DMS53 treated with DMSO at 0.1 percent for 48 hours (cell line): ENCODE results near the gene TNFAIP8.

Experiments
- DNase-seq: peaks from one replicate; lab custom pipeline; 2025; ENCODE audit not compliant: unreplicated experiment; lab: John Stamatoyannopoulos, UW

The TNFAIP8 gene

DNA sequence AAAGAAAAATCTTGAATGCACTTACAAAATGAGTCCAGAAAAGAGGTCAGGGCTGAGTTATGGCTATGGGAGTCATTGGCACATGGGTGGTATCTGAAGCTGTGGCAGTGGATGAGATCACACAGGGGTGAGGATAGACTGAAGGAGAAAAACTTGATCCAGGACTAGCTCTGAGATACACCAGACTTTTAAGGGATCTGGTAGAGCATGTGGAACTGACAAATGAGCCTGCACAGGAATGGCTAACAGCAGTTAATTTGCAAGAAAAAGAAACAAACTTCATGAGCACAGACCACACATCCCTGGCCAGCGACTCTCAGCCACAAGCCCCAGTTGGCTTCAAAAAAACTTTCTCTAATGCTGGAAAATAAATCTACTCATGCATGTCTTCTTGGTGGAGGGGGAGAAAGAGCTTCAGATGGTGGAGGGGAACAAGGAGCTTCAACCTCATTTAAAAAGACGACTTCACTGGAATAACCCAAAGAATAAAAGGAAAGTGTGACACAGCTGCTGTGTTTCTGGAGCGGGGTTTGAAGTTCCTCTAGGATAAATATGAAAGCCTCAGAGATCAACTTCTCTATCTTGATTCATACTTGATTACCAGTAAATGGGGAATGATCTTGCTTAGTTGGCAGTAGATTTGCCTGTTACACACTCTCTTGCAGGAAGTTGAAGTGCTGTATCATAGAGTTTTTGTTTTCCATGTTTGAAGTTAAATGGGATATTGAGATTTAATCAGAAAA, 33.6 kb downstream of the TNFAIP8 start:
- DNase-seq: no peak

DNA sequence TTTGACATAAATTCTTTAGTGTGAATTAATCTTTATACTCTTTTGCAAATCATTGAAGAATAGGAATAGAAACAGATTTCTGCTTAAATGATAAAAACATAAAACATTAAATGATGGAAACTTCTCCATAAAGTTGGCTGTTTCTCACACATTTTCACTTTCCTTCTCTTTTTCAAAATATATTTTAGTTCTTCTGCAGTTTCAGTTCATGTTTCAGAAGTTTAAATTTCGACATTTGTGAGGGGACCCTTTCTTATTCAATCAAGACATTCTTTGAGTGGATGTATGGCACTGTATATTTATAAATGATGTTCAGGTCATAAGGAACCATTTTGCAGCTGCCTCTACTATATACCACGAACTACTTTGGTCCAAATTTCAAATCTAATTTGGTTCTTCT, 34.6 kb downstream of the TNFAIP8 start:
- DNase-seq: no peak

DNA sequence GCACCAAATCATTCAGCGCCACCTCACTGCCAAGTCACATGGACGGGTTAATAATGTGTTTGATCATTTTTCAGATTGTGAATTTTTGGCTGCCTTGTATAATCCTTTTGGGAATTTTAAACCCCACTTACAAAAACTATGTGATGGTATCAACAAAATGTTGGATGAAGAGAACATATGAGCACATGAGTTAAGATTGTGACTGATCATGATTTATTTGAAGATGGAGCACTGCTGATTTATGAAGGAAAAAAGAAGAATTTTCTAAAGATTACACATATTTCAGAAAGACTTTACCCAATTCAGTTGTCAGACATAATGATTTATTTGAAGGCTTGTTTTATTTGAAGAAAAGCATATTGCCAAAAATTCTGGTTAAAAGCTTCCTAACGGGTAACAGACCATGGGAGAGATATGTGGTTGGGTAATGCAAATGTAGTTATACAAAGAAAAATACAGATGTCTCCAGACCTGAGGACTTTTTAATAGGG, 37.4 kb downstream of the TNFAIP8 start:
- no peak for DNase-seq

DNA sequence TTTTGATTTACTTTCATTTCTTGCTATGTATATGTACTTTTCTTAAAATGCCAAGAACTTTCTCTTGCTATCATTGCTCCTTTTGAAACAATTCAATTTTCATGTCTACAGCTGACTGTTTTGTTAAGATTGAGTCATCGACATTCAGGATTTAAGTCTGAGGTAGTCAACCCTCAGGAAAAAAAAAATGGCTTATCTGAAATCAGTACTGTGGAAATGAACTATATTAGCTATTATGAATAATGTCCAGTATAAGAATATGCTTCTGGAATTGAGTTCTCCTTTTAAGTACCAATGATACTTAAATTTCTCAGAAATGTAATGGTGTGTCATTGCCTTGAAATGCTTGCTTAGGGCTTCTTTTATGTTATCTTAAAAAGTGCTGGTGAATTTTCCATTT, 37.9 kb downstream of the TNFAIP8 start:
- no peak for DNase-seq

DNA sequence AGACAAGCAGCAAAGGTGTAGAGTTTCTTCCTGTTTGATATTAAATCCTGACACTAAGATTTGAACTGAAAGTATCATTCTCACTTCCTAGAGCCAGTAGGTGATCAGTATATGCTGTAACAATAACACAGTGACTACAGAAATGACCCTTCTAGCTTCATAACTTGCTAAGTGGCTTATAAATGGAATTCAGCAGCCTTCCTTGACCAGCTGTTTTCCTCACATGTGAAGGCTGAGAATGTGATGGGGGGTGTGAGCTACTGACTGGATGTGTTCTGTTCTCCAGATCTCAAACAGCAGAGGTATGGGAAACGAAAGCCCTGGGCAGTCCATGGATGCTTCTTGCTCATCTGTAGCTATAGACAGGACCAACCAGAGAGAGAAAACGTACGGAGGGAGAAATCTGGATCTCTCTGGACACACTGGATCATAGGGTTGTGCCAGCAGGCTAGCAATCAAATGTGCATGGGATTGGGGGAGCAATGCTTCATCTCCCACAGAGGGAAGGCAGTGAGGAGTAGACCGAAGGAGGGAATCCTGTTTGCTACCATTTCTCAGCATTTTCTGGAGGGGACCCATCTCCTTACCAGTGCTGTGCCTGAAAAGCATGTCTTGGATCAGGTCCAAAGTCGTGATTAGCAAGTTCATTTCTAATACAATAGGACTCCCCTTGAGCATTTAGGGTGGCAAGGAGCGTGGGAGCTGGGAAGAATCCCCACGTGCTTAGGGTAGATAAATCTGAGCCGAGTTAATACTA, 39.4 kb downstream of the TNFAIP8 start:
- DNase-seq: no peak

DNA sequence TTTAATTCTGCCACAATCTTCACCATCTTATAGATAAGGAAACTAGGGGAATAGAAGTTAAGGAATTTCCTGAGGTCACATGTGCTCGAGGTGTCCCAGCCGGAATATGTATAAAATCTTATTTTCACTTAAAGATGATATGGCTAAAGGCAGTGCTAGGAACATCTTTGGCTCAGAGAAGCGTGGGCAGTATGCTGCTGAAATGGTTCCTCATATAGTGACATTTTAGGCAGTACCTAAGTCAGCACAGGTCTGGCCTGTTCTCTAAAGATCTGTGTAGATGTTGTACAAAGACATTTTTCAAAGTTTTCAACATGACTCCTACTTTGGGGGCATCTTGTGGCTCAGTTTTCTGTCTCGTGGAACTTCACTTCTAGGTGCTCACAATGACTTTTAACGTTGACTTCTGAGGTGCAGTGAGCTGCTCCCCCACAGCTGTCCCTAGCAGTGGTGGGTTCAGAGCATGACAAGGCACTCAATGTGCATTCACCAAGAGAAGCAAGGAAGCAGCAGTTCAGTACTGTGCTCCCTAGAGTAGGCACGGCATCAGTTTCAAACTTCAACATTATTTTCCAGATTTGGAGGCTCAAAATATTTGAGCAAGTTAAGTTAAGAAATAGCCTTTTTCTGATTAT, 40.3 kb downstream of the TNFAIP8 start:
- DNase-seq: no peak

DNA sequence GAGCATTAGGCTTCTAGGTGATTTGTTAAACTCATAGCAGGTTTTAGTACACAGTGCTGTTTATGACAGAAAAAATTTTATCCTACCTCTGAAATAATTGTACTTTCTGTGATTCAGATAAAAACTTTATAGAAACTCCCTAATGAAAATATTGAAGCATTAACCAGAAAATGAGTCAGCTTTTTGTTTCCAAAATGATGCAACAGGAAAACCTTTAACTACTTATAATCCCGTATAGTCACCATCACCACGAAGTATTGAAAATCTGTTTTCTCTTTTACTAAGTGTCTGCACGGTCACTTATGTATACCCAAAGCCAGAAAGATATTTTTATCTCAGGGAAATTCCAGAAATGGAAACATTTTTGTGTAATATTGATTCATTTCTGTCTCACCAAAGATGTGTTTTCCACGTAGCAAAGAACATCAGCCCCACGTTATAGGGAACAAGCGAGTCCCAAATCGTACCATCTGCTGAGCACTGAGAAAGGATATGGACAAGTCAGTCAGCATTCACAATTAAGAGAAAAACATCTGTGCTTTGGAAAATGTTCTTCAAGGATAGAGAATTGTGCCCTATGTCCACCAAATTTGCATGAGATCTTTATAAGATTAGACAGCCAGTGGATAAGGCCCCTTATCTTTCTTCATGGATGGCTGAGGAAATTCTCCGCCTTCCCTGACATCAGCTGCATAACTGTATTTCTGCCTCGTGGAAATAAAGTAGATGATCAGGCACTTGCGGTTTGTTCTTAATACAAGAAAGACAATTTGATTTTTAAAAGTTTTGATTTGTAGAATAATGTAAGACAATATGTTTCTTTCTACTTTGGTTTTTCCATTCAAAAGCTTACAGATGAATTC, 41.9 kb downstream of the TNFAIP8 start:
- DNase-seq: no peak

DNA sequence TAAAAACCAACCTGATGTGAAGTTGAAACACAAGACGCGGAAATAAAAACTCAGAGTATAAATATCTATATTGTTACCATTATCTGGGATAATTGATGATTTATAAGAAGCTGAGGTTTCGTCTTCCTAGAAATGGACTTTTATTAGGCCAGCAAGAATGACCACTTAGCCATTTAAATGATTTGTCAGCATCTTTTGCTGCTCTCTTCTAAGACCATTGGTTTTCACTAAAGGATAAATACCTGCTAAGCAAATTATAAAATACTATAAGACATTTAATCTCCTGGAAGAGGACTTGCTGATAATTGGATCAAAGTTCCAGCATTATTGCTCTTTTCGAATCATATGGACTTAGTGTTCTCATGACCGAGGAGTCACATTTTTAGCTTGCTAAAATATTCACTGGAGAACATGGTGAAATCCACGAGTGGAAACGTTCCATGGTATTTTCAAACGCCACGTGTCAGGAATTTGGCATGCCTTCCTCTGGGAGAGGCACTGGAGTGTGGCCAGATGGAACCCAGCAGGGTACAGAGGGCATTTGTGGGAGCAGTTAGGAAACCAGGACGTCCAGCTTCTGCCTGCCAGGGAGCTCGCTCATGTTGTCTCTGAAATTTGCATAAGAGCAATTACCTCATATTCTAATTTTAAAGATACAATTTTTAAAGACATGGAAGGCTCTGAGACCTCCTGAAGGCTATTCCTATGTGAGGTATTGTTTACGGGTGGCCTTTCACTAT, 43.1 kb downstream of the TNFAIP8 start:
- DNase-seq: no peak

DNA sequence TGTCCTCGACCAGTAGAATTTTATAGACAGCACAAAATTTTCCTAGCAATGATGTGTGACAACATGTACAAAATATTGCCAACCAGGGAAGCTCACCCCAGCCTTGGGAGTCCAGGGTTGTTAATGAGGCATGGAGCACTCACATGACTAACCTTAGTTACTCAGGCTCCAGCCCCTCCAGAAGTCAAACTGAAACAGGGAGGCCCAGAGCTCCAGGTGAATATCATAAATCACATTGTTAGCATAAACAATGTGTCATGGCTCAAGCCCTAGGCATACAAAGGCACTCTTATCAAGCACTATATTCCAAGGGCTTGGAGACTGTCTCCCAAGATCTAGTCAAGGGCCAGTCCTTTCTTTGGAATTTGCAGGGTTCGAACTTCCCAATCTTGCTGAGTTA, 44.4 kb downstream of the TNFAIP8 start:
- no peak for DNase-seq

DNA sequence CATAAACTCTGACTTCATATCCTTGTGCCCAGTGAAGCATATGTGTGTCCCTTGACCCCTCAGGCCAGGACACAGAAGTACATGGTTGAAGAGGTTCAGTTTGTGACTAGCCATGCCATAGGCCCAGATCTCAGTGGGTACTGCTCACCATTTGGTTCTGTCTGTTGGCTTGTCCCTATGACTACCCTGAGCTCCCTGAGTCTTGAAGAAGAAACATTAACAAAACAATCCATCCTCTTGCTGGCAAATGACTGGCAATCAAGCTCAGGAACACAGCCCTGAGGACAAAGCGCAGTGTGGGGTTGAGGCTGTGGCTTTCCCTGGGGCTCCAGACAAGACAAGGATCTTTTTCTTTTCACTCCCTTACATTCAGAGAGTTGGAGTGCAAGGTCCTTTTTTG, 46.3 kb downstream of the TNFAIP8 start:
- no peak for DNase-seq

DNA sequence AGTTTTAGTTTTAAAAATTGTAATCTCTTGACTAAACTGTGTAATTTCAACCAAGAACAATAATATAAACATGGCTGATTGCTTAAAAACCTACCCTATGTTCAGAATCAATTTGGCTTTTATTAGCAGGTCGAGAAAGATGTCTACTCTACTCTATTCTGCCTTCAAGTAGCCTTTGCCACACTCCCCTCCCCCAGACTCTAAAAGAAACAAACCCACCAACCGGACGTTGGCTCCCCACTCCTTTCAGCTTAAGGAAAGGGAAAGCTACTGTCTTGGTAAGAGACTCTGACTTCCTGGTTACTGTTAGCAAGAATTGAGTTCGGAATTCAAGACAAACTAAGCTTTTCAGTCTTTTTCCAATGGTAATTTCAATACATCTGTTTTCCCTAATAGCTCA, 46.7 kb downstream of the TNFAIP8 start:
- DNase-seq: no peak

DNA sequence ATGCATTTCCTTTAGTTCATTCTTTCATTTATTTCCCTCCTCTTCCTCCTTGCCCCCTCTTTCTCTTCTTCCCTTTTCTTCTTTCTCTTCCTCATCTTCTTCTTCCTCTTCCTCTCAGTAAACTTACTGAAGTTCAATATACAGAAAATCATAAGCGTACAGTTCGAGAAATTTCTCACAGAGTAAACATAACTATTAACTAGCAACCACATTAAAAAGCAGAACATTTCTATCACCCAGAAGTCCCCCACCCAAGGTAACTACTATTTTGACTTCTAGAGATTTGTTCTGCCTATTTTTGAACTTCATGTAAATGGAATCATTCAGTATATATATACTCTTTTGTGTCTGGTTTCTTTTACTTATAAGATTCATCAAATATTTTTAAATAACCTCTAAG, 48.2 kb downstream of the TNFAIP8 start:
- DNase-seq: no peak

DNA sequence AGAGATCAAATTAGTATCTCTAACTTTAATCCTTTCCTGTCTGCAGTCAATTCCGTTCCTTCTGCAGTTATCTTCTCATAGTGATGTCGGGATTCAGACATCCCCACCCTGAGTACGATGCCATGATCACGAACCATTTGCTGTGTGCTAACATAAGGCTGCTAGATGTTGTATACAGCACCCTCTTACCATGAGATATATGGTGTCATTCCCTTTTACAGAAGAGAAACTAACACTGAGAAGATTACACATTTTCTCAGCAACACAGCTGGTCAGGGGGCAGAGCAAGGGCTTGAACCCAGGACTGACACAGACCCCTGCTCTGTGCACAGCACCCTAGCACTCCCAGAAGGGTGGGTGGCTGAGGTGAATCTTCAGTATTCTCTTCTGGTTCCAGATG, 49.6 kb downstream of the TNFAIP8 start:
- DNase-seq: no peak

DNA sequence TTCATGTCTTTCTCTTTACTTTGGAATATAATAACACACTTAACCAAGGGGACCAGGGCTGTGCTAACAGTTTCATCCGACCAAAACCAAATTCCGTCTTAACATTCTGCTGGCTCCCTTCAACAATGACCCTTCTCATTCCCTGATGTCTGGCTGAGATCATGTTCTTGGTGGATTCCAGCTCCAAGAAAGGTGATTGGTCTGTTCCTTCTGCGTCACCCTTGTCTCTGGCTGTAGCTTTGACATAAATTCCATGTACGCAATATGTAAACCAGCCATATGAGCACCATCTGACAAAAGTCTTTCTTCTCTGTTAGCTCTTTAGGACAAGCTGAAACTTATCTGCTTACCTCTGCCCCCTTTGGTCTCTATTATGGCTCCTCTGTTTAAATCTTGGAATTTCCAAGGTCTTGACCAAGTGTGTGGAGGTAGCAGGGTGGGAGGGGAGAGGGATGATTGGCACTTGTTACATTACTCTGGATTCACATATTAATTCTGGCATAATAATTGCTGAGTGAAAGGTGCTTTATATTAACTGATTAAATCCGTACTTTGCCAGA, 50.8 kb downstream of the TNFAIP8 start:
- DNase-seq: no peak

DNA sequence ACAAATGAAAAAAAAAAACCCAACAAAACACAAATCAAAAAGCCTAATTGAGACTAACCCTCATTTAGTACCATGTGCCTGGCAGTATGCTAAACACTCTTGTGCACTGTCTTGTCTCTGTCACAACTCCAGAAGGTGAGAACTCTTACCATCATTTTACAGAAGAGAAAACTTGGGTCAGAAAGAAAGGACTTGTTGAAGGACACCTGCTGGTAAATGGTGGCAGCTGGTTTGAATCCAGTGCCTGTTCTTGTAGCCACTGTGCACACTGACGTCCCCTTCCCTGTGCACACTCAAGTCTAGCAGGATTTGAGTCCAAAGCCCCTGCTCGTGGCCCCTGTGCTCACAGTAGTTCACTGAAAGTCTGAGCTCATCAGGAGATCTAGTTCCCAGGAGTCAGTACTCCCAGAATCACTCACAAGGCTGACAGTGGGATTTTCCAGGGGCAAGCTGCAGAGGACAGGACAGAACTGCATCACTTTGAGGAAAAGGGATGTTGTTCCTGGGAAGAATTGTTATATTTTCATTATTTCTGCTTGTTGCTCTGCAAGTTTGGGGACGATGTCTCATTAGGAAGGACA, 53.5 kb downstream of the TNFAIP8 start:
- no peak for DNase-seq

DNA sequence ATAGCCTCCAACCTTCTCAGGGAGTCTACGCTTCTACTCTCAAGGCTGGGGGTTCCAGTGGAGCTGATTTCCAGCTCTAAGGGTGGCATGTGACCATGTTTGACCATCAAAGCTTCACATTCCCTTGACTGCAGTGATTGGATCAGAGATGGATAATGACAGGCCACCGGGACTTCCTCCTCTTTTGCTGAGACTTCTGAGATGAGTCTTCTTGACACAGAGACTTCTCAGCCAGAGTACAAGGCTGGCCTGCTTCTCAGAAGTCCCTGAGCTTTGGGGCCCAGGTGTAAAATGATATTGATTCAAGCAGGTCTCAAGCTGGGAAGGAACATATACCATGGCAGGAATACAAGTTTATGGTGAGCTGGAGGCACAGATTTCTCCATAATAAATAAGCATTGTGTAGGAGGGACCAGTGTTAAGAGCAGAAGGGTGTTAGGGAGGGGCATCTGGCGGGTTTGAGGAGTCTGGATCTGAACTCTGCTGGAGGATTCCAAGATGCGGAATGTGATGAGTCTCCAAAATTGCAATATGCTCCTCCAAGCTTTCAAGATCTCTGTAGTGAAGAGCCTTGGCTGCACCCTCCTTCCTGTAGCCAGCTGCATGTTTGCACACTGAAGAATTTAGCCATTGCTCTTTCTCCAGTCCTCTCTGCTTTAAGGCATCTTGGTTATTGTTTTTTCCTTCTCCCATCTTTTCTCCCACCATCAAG, 54.8 kb downstream of the TNFAIP8 start:
- no peak for DNase-seq

DNA sequence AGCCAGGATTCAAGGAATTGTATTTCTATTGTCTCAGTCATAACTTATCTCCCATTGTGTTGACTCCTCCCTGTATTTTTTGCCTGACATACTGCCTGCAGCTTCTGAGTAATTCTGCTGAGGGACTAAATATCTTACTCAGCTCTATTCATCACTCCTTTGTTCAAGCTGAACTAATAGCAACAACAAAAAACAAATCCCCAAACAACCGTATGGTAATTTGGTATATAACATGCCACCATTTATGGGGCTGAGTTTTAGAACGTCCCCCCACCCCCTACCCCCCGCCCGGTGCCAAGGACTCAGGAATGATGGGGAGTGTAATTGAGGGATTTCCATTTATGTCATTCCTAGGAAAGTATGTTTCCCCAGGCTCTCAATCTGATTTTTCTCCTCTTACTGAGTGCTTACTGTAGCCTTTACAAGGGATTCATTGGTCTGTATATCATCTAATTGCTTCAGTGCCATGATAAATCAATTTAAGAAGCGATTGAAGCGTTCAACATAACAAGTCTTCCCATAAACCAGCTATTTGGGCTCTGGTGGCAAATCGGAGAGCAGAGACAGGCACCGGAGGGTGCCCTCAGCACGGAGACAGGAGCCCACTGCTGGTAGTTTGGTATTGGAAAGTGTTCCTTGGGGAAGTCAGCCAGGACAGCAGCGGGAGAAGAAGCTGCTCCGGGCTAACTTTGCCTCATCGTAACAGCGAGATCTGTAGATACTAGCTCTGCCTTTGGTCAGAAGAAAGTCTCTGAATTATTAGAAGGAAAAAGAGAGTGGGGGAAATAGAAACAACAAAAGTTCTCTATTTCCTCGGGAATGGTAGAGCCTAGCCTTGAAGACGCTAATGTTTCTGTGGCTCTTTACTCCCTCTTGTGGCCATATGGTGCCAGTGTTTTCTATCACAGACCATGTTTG, 55.8 kb downstream of the TNFAIP8 start:
- peak; percentile 79 for DNase-seq
